ENCODE results near the gene FNDC3B. TPM values are rescaled to one million over a fixed set of nuclear protein-coding genes. Genes with fewer than 3 reads are reported as not detected.

Gene FNDC3B
- total and polyA plus RNA-seq, 9 of the 15 experiments (the other 6 are each of a cell fraction or from before 2014, with no cell fraction given): 7.0 to 35.8 (median 16.2) TPM

- peak; percentile 73 for TF ChIP-seq ATF3 (IDR thresholded peaks at IDR 0.05)
- no peak; the same call in 1 of the 2 replicates for TF ChIP-seq ATF3 (CRISPR knock-in tag; conservative IDR thresholded peaks at IDR 0.05)
- TF ChIP-seq MED1 (CRISPR knock-in tag; IDR thresholded peaks at IDR 0.05; ENCODE audit: borderline replicate concordance): no peak
- TF ChIP-seq SETDB1 (IDR thresholded peaks at IDR 0.05; ENCODE audit: low read length): no peak
- TF ChIP-seq ZNF592 (IDR thresholded peaks at IDR 0.05): peak; percentile 56; the same call in 1 of the 2 replicates
- peak; percentile 28; the same call in 1 of the 2 replicates for TF ChIP-seq CEBPG (CRISPR knock-in tag; IDR thresholded peaks at IDR 0.05)
- TF ChIP-seq CEBPG (tag; conservative IDR thresholded peaks at IDR 0.05 in 1 of 2, IDR thresholded peaks at IDR 0.05 in 1 of 2): peak; percentile 72 to 90; a peak in 3 of 4 replicates
- TF ChIP-seq DMBX1 (CRISPR knock-in tag; IDR thresholded peaks at IDR 0.05; ENCODE audit: borderline replicate concordance): no peak
- TF ChIP-seq EP400 (IDR thresholded peaks at IDR 0.05): peak; percentile 42; the same call in 1 of the 2 replicates
- no peak; the same call in 1 of the 2 replicates for TF ChIP-seq CEBPB (tag; IDR thresholded peaks at IDR 0.05)
- 0 out of 2 replicates have a peak, but pooled peaks have one; percentile 5 for TF ChIP-seq PTTG1 (tag; IDR thresholded peaks at IDR 0.05; ENCODE audit: low read depth)
- TF ChIP-seq SAP30 (IDR thresholded peaks at IDR 0.05; ENCODE audit: borderline replicate concordance, insufficient read depth, low read depth, low read length, poor library complexity, severe bottlenecking): no peak
- no peak for TF ChIP-seq TRIM28 (IDR thresholded peaks at IDR 0.05)
- TF ChIP-seq XRCC5 (IDR thresholded peaks at IDR 0.05; ENCODE audit: low read depth, low read length): no peak
Measured at GRCh38 chr3:172201870-172202236, 162.5 kb downstream of the FNDC3B start (continued).
